Right cardiac atrium (tissue), 5 donors: ENCODE measurements around the gene SERTAD1. TPM values are rescaled to one million over a fixed set of nuclear protein-coding genes. Genes with fewer than 3 reads are reported as not detected.
"Not testable (repeated sequence)": the region's sequence is repeated elsewhere in the genome, so short reads cannot be mapped to it uniquely, and the experiment has no call there.

Source experiments
- ATAC-seq, 2 donors: fragments of 200-7000 bp; cut with Tn5 transposase; one replicate each; pipeline versions ENCODE4 v1.8.0 to v1.9.1; 2020; ENCODE audit warnings: moderate library complexity in 2 of 2, mild to moderate bottlenecking in 1 of 2
- DNase-seq, 3 donors: peaks; one replicate each; pipeline ENCODE4 v3.0.0-alpha.2; 2020
- H3K27ac ChIP-seq: one replicate; pipeline ENCODE4 v1.5.1; 2013; ENCODE audit warnings: mild to moderate bottlenecking, low read length, control low read depth, moderate library complexity
- H3K27me3 ChIP-seq: one replicate; pipeline ENCODE4 v1.6.1; 2013; ENCODE audit not compliant: control insufficient read depth, insufficient read depth
- H3K4me1 ChIP-seq: one replicate; pipeline ENCODE4 v1.6.1; 2013; ENCODE audit warnings: low read length; ENCODE audit not compliant: control insufficient read depth, insufficient read depth
- H3K4me3 ChIP-seq: one replicate; pipeline ENCODE4 v1.5.1; 2013; ENCODE audit warnings: low read length, control low read depth
- H3K9me3 ChIP-seq: one replicate; pipeline ENCODE4 v1.6.1; 2013; ENCODE audit warnings: low read length; ENCODE audit not compliant: control insufficient read depth
- WGBS: extraction: QIAGEN DNeasy Blood & Tissue Kit; methylation state at CpG from one replicate; pipeline ENCODE4 v1.1.7; 2013; 5-methylcytosine and 5-hydroxymethylcytosine counted together
- intact Hi-C, 4 donors: fragments of 100-400 bp; cut with DNase I; formaldehyde crosslinking; loops; one replicate each; pipeline versions ENCODE4 v1.11.0 to v1.14.0; 2022 to 2023
- polyA plus RNA-seq: library from polyadenylated mRNA; stranded (reverse); fragments of 200-250 nt; gene quantifications from one replicate; pipeline ENCODE4 v1.2.3, GENCODE V29; 2013
- total RNA-seq, 4 donors: library from RNA; stranded (reverse); fragmentation: NEBNext Ultra II Directional; extraction: Animal tissue kit (Norgen Biotek cat#: 25700); gene quantifications; one replicate each; pipeline ENCODE4 v1.2.1, GENCODE V29; 2021
- donor health status: healthy with polysubstance abuse.
- donor health status: DM: no; HTN: yes; CAD: no.
- donor health status: DM: no; HTN: no; CAD: no.
- donor health status: DM: no; HTN: yes; CAD: no; lungs with severe emphysema.
- donor health status: DM: yes; HTN: yes; CAD: no.

The SERTAD1 gene
- total and polyA plus RNA-seq, 5 donors: 8.9 to 18.4 (median 10.3) TPM

- DNase-seq (peak in 2 of 3 donors; percentile 60 to 70), ATAC-seq (no peak)
- Histone ChIP-seq H3K27ac (no peak overlapping the region), H3K4me3 (no peak overlapping the region), H3K9me3 (no peaks in the 10 kb centered on the region), H3K27me3 (no peaks in the 10 kb centered on the region), H3K4me1 (peaks cover 13% of the 10 kb centered on the region)
- WGBS: 78% methylated on average over 21 of the region's 21 CpGs
- intact Hi-C loops: no loop called here
Measured at GRCh38 chr19:40414542-40415535, 11.0 kb downstream of the SERTAD1 start.

DNA sequence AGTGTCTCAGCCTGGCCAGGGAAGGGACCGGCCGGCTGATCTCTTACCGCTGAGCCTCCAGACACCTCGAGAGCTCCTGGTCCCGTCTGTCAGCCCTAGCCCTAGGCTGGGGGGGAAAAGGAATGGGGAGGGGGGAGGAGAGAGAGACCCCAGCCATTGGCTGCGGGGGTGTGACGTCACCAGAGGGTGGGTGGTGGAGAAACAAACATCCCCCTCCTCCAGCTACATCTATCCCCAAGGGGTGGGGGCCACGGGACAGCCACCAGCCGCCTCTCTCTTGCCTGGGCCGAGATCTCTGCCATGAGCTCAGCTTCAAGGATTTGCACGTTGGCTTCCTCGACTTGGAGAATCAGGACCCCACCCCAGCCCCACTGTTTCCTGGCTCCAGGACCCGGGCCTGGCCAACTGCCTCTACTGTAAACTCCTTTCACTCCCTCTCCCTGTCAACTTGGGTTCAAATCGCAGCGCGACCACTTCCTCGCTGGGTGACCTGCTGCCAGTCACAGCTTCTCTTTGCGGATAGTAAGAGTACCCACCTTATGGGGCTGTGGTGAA, 12.4 kb downstream of the SERTAD1 start, which contains the start of gene PRX:
Gene PRX (minus strand): TSS at position 88 of the 555 bp plus-strand sequence. CDS start 5,446 bp downstream, outside the sequence.
- no peak within 1 kb of the TSS for H3K4me3 ChIP-seq
- peak within 1 kb of the TSS; percentile 56 for H3K27ac ChIP-seq
- H3K27me3 ChIP-seq: no peaks in the 10 kb centered on the region
- DNase-seq (peak in 2 of 3 donors; percentile 53 to 68), ATAC-seq (no peak)
- intact Hi-C loops: no loop called here
- no peaks in the 10 kb centered on the region for H3K9me3 ChIP-seq
- H3K4me1 ChIP-seq: peaks cover 13% of the 10 kb centered on the region
- WGBS: 32% methylated on average over 18 of the region's 18 CpGs

- Histone ChIP-seq H3K27ac (no peak overlapping the region), H3K9me3 (no peaks in the 10 kb centered on the region), H3K27me3 (no peaks in the 10 kb centered on the region), H3K4me1 (peaks cover 13% of the 10 kb centered on the region), H3K4me3 (no peak overlapping the region)
- peak in 1 of 3 donors; percentile 30 for DNase-seq
- WGBS: 75% methylated on average over 4 of the region's 4 CpGs
- no peak for ATAC-seq
- intact Hi-C loops: no loop called here
Measured at GRCh38 chr19:40412866-40413265, 12.9 kb downstream of the SERTAD1 start.

DNA sequence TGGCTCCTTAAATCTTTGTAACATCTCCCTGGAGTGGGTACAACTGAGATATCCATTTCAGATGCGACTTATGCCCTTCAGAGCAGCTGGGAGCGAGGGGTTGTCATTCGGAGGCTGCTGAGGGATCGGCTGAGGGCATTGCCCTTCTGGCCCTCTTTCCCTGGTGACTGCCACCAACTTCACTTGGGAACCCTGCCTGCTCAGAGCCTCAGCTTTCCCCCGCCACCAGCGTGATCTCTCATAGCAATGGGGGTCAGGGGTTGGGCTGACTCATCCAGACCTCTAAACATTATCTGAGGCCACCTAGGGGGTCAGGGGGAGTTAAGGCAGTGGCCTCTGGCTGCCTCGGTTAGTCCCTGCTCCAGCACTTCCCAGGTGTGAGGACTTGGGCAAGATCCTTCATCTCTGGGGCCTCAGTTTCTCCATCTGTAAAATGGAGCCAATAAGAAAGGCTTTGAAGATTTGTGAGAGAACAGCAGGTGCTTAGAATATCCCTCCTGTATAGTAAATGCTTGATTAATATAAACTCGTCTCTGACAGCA, 13.8 kb downstream of the SERTAD1 start:
- no peaks in the 10 kb centered on the region for H3K27me3 ChIP-seq
- DNase-seq: peak in 2 of 3 donors; percentile 23 to 34
- H3K4me3 ChIP-seq: no peak overlapping the region
- no peaks in the 10 kb centered on the region for H3K9me3 ChIP-seq
- H3K27ac ChIP-seq: peak overlapping the region; percentile 56
- WGBS: 58% methylated on average over 8 of the region's 8 CpGs
- intact Hi-C loops: no loop called here
- ATAC-seq: no peak
- H3K4me1 ChIP-seq: peaks cover 11% of the 10 kb centered on the region

GRCh38 chr19:40411125-40411842, 14.5 kb downstream of the SERTAD1 start:
- peaks cover 11% of the 10 kb centered on the region for H3K4me1 ChIP-seq
- intact Hi-C loops: no loop called here
- ATAC-seq: peak; percentile 86 to 87

GRCh38 chr19:40410030-40410389, 15.8 kb downstream of the SERTAD1 start:
- Histone ChIP-seq H3K27ac (no peak overlapping the region), H3K27me3 (no peaks in the 10 kb centered on the region), H3K4me1 (peaks cover 11% of the 10 kb centered on the region), H3K4me3 (no peak overlapping the region), H3K9me3 (no peaks in the 10 kb centered on the region)
- 74% methylated on average over 9 of the region's 9 CpGs for WGBS
- no peak for ATAC-seq
- intact Hi-C loops: no loop called here
- peak in 2 of 3 donors; percentile 29 to 50 for DNase-seq

More at GRCh38 chr19:40411125-40411842, 14.5 kb downstream of the SERTAD1 start:
- 43% methylated on average over 16 of the region's 16 CpGs for WGBS
- no peak overlapping the region for H3K4me3 ChIP-seq
- peak; percentile 57 to 79 (median 77) for DNase-seq
- H3K27ac ChIP-seq: peak overlapping the region; percentile 56
- no peaks in the 10 kb centered on the region for H3K9me3 ChIP-seq
- no peaks in the 10 kb centered on the region for H3K27me3 ChIP-seq

DNA sequence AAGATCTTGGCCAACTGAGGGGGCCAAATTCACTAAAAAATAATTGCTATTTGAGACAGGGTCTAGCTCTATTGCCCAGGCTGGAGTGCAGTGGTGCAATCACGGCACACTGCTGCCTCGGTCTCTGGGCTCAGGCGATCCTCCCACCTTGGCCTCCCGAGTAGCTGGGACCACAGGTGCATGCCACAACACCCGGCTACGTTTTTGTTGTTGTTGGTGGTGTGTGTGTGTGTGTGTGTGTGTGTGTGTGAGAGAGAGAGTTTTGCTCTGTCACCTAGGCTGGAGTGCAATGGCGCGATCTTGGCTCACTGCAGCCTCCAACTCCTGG, 17.2 kb downstream of the SERTAD1 start:
- H3K27ac ChIP-seq, H3K4me1 ChIP-seq, ATAC-seq, H3K4me3 ChIP-seq, intact Hi-C loops, H3K27me3 ChIP-seq, H3K9me3 ChIP-seq: not testable (repeated sequence)
- WGBS: 81% methylated on average over 8 of the region's 8 CpGs
- peak in 2 of 3 donors; percentile 28 to 35 for DNase-seq

DNA sequence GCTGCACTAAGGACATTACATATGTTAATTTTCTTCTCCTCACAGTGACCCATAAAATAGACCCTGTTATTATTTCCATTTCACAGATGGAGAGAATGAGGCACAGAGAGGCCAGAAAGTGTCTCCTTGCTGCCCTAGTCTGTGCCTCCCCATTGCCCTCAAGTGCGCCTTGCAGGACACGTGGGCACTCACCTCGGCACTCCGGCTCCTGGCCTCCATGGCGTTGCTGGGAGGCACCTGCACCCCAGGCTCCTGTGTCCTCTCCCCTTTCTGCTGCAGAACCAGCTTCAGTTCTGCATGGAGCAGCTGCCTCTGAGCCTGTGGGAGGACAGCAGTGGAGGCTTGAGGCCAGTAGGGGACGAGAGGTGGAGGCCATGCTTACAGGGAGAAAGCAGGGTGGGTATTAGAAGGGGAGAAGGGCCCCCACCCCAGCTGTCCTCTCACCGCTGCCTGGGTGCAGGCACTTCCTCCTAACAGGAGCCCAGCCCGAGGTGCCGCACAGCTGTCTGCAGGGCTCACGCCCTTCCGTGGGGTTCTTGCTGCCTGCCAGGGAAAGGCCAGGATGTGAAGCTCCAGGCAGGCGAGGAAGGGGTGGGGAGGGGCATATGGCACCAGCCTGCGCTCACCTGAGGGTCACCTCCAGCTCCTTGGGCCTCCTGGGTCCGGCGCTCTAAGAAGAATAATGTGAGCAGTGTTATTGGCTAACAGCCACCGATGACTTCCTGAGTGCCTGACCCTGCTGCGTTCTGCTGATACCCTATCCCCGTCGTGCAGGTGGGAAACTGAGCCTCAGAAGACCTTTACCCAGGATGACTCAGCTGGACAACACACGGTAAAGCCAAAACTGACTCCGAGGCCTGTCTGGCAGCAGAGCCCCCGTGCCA, 17.8 kb downstream of the SERTAD1 start:
- peaks cover 3% of the 10 kb centered on the region for H3K4me1 ChIP-seq
- H3K9me3 ChIP-seq: no peaks in the 10 kb centered on the region
- no peaks in the 10 kb centered on the region for H3K27me3 ChIP-seq
- no peak for ATAC-seq
- H3K27ac ChIP-seq: no peak overlapping the region
- intact Hi-C loops: no loop called here
- 53% methylated on average over 22 of the region's 22 CpGs for WGBS
- H3K4me3 ChIP-seq: no peak overlapping the region
- DNase-seq: peak in 2 of 3 donors; percentile 49 to 59

DNA sequence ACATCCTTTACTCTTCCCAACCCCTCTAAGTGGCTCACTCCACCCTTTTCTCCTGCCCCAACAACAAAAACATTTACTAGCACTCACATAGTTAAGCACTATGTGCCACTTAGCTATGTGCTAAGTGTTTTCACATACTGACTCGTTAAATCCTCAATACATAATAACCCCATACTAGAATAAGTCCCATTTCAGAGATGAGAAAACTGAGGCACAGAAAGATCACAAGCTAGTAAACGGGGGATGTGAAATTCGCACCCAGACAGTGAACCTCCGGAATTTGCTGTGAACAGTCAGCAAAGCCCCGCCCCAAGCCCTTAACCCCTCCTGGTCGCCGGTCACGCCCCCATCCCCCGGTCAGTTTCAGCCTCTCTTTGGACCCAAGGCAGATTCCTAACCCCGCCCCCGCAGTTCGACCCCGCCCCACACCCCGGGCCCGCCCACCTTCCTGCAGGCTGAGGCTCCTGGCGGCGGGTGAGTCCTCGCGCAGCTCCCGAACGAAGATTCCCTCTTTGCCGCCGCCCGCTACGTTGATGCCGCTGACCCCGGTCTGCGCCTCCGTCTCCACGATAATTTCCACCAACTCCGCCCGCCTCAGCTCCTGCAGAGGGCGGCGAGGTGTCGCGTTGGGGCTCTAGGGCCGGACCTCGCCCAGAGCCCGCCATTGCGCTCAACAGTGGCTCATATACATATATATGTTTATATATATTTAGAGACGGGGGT, 22.4 kb downstream of the SERTAD1 start:
- Histone ChIP-seq H3K4me1 (no peaks in the 10 kb centered on the region), H3K4me3 (peak overlapping the region; percentile 84), H3K9me3 (no peaks in the 10 kb centered on the region), H3K27ac (peak overlapping the region; percentile 63), H3K27me3 (no peaks in the 10 kb centered on the region)
- intact Hi-C loops: no loop called here
- peak; percentile 93 to 98 (median 97) for DNase-seq
- WGBS: 1% methylated on average over 41 of the region's 41 CpGs
- peak; percentile 95 for ATAC-seq
